Esophagus muscularis mucosa (tissue), 3 donors: ENCODE data around the gene TARS1.

Experiments used
- CTCF ChIP-seq, 3 experiments: fragments of 200-600 bp in 2 of 3; fragments of 450-650 bp in 1 of 3; sonication (generic) in 2 of 3; IDR thresholded peaks; one replicate each; pipeline ENCODE4 v1.5.1; 2017 to 2019; ENCODE audit warnings: antibody characterized with exemption in 3 of 3, mild to moderate bottlenecking in 2 of 3, moderate library complexity in 1 of 3
- POLR2A ChIP-seq: fragments of 450-650 bp; IDR thresholded peaks from one replicate; pipeline ENCODE4 v1.6.1; 2017; ENCODE audit warnings: antibody characterized with exemption, moderate library complexity, mild to moderate bottlenecking, low read depth
- POLR2AphosphoS5 ChIP-seq, 2 donors: sonication (generic); formaldehyde crosslinking; IDR thresholded peaks; one replicate each; pipeline ENCODE4 v1.6.1; 2017; ENCODE audit warnings: antibody characterized with exemption in 2 of 2

GRCh38 chr5:33430983-33431382 lies 9.8 kb upstream of the TARS1 start:
- TF ChIP-seq CTCF (IDR thresholded peaks at IDR 0.05), result no peak
- no peak for TF ChIP-seq POLR2A
- TF ChIP-seq POLR2AphosphoS5 (IDR thresholded peaks at IDR 0.05), result no peak
